OCI-LY3 (cell line): ENCODE measurements around the gene SSU72.

ENCODE experiments used
- H2AFZ ChIP-seq: fragments of 200-600, 300-600 bp; shearing (Covaris generic); 2 replicates; pipeline ENCODE4 v1.6.0; 2014; ENCODE audit warnings: antibody characterized with exemption, low read depth, low read length
- H3K27ac ChIP-seq: fragments of 200-600, 300-600 bp; sonication (generic); 2 replicates; pipeline ENCODE4 v1.5.1; 2014; ENCODE audit warnings: mild to moderate bottlenecking, low read length, moderate library complexity, mixed read lengths
- H3K27me3 ChIP-seq: fragments of 200-600, 300-600 bp; sonication (generic); 2 replicates; pipeline ENCODE4 v1.6.1; 2014; ENCODE audit warnings: low read depth, low read length, mixed read lengths
- H3K36me3 ChIP-seq: fragments of 200-600, 300-600 bp; sonication (generic); replicated peaks from 2 replicates; pipeline ENCODE3; 2014; ENCODE audit warnings: low read depth, low read length, mixed read lengths
- H3K4me1 ChIP-seq: fragments of 300-600, 200-600 bp; sonication (generic); 2 replicates; pipeline ENCODE4 v1.6.1; 2014; ENCODE audit warnings: low read length, mixed read lengths
- H3K4me2 ChIP-seq: fragments of 200-600, 300-600 bp; sonication (generic); 2 replicates; pipeline ENCODE4 v1.6.1; 2014; ENCODE audit warnings: low read length, mixed read lengths
- H3K4me3 ChIP-seq: fragments of 300-600, 200-600 bp; sonication (generic); 2 replicates; pipeline ENCODE4 v1.5.1; 2014; ENCODE audit warnings: antibody characterized with exemption, mild to moderate bottlenecking, low read length, moderate library complexity
- H3K79me2 ChIP-seq: fragments of 300-600, 200-600 bp; shearing (Covaris generic); 2 replicates; pipeline ENCODE4 v1.6.1; 2014; ENCODE audit warnings: mild to moderate bottlenecking, low read length, mixed read lengths
- H3K9ac ChIP-seq: fragments of 300-600, 200-600 bp; shearing (Covaris generic); 2 replicates; pipeline ENCODE4 v1.6.0; 2014; ENCODE audit warnings: mild to moderate bottlenecking, low read length, moderate library complexity
- H3K9me3 ChIP-seq: fragments of 200-600, 300-600 bp; shearing (Covaris generic); 2 replicates; pipeline ENCODE4 v1.6.1; 2014; ENCODE audit warnings: low read length, mixed read lengths; ENCODE audit not compliant: insufficient read depth
- H4K20me1 ChIP-seq: fragments of 200-600, 300-600 bp; sonication (generic); 2 replicates; pipeline ENCODE4 v1.6.1; 2016; ENCODE audit warnings: low read length, mixed read lengths; ENCODE audit not compliant: insufficient read depth
- EZH2phosphoT487 ChIP-seq: fragments of 200-600 bp; shearing (Covaris generic); IDR thresholded peaks from 2 replicates; pipeline ENCODE4 v1.6.1; 2018; ENCODE audit warnings: antibody characterized with exemption, mixed run types, low read depth
- TF ChIP-seq, protein P1 (sequence below): fragments of 200-600, 300-600 bp; sonication (generic); IDR thresholded peaks from 2 replicates; pipeline ENCODE4 v1.5.1; 2014; ENCODE audit warnings: antibody characterized with exemption, low read length, low read depth

The SSU72 gene

DNA sequence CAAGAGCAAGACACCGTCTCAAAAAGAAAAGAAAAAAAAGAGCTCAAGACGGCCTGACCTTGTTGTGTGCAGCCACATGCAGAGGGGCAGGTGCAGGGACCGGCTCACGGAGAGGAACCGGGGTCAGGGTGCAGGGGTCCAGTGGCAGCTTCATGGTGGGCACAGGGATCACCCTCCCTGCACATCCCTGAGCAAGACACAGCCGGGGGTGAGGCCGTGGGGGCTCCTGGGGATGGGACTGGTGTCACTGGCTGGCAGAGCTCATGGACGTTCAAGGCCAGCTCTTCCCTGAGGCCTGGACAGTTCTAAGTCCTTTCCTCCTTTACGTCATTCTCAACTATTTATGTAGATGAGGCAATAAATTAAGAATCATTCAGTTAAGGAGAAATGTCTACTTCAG, 27.7 kb downstream of the SSU72 start:
- Histone ChIP-seq H3K36me3 (no peaks in the 10 kb centered on the region), H3K27ac (no peak overlapping the region), H4K20me1 (no peaks in the 10 kb centered on the region), H3K4me1 (no peaks in the 10 kb centered on the region), H3K4me3 (no peak overlapping the region), H3K9me3 (no peaks in the 10 kb centered on the region), H3K79me2 (no peaks in the 10 kb centered on the region), H3K9ac (no peak overlapping the region), H2AFZ (no peak overlapping the region), H3K4me2 (no peak overlapping the region), H3K27me3 (no peaks in the 10 kb centered on the region)
- TF ChIP-seq EZH2phosphoT487: no peak
- TF ChIP-seq, protein P1, sequence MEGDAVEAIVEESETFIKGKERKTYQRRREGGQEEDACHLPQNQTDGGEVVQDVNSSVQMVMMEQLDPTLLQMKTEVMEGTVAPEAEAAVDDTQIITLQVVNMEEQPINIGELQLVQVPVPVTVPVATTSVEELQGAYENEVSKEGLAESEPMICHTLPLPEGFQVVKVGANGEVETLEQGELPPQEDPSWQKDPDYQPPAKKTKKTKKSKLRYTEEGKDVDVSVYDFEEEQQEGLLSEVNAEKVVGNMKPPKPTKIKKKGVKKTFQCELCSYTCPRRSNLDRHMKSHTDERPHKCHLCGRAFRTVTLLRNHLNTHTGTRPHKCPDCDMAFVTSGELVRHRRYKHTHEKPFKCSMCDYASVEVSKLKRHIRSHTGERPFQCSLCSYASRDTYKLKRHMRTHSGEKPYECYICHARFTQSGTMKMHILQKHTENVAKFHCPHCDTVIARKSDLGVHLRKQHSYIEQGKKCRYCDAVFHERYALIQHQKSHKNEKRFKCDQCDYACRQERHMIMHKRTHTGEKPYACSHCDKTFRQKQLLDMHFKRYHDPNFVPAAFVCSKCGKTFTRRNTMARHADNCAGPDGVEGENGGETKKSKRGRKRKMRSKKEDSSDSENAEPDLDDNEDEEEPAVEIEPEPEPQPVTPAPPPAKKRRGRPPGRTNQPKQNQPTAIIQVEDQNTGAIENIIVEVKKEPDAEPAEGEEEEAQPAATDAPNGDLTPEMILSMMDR: no peak

DNA sequence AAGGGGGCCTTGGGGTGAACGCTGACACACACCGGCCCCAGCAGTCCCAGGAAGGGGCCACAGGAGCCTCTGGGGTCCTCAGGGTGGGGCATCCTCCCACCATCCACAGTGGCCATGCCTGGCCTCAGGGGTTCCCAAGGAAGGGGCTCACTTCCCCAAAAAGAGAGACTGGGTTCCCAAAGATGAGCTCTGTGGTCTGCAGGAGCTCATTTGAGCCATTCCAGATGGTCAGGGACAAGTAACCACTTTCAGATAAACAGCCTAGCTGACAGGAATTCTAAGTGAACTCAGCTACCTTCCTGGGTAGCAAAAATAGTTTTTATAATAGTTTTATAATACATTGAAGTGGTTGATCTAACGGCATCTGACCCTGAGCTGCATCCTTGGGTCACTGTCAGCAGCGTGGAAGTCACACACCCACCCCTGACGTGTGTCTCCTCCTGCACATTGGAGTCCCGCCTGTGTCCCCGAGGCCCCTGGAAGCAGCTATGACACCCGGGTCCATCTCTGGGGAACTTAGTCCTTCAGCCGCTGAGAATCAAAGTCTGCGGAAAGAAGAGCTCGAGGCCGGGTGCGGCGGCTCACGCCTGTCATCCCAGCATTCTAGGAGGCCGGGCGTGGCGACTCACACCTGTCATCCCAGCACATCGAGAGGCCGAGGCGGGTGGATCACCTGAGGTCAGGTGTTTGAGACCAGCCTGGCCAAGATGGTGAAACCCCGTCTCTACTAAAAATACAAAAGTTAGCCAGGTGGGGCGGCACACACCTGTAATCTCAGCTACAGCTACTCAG, 28.5 kb downstream of the SSU72 start:
- H3K27me3 ChIP-seq: no peaks in the 10 kb centered on the region
- no peak overlapping the region for H3K9ac ChIP-seq
- H3K9me3 ChIP-seq: no peaks in the 10 kb centered on the region
- H3K4me1 ChIP-seq: no peaks in the 10 kb centered on the region
- TF ChIP-seq, protein P1: no peak
- TF ChIP-seq EZH2phosphoT487: no peak
- no peak overlapping the region for H3K27ac ChIP-seq
- no peaks in the 10 kb centered on the region for H4K20me1 ChIP-seq
- no peak overlapping the region for H3K4me3 ChIP-seq
- no peaks in the 10 kb centered on the region for H3K36me3 ChIP-seq
- H3K4me2 ChIP-seq: no peak overlapping the region
- no peaks in the 10 kb centered on the region for H3K79me2 ChIP-seq
- H2AFZ ChIP-seq: no peak overlapping the region

DNA sequence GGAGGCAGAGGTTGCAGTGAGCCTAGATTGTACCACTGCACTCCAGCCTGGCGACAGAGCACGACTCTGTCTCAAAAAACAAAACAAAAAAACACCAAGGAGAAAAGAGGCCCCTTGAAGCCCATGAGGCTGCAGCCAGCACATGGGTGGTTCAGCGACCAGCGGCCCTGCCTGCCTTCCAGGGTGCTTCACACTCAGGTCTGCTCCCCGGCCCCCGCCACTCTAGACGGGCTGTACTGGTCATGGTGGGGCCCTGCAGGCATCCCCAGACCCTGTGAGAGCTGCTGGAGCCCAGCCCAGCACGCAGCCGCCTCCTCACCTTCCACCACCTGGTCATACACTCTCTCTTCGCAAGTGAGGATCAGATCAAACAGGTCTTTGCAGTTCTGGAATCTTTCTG, 30.1 kb downstream of the SSU72 start:
- no peaks in the 10 kb centered on the region for H4K20me1 ChIP-seq
- H3K79me2 ChIP-seq: no peaks in the 10 kb centered on the region
- no peak overlapping the region for H3K4me3 ChIP-seq
- no peak overlapping the region for H2AFZ ChIP-seq
- no peaks in the 10 kb centered on the region for H3K36me3 ChIP-seq
- no peak overlapping the region for H3K4me2 ChIP-seq
- no peaks in the 10 kb centered on the region for H3K9me3 ChIP-seq
- H3K27me3 ChIP-seq: no peaks in the 10 kb centered on the region
- H3K4me1 ChIP-seq: no peaks in the 10 kb centered on the region
- H3K27ac ChIP-seq: no peak overlapping the region
- no peak overlapping the region for H3K9ac ChIP-seq
- TF ChIP-seq, protein P1: no peak
- TF ChIP-seq EZH2phosphoT487: no peak

DNA sequence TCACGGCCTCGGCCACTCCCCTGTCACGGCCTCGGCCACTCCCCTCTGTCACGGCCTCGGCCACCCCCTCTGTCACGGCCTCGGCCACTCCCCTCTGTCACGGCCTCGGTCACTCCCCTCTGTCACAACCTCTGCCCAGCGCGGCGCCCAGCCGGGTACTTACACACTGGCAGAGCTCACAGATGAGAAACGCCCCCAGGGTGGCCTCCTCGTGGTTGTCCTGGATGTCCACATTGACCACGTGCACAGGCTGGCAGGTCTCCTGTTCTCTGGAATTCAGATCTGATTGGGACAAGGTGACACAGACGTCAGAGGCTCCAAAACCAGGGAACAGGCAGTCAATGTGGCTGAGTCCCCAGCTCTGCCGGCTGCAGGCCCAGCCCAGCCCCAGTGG, 31.0 kb downstream of the SSU72 start:
- Histone ChIP-seq H3K27ac (no peak overlapping the region), H3K79me2 (no peaks in the 10 kb centered on the region), H3K4me2 (no peak overlapping the region), H3K9me3 (no peaks in the 10 kb centered on the region), H3K4me3 (no peak overlapping the region), H3K27me3 (no peaks in the 10 kb centered on the region), H4K20me1 (no peaks in the 10 kb centered on the region), H3K36me3 (no peaks in the 10 kb centered on the region), H3K9ac (no peak overlapping the region), H2AFZ (no peak overlapping the region), H3K4me1 (no peaks in the 10 kb centered on the region)
- TF ChIP-seq, protein P1: no peak
- TF ChIP-seq EZH2phosphoT487: no peak
